C4-2B (cell line): ENCODE data around the gene SLC39A1.

ENCODE experiments used
- CTCF ChIP-seq: fragments of 450-650 bp; conservative IDR thresholded peaks from 2 replicates; pipeline ENCODE4 v1.5.1; 2017; ENCODE audit warnings: mild to moderate bottlenecking
- ZFX ChIP-seq: fragments of 450-650 bp; IDR thresholded peaks from 2 replicates; pipeline ENCODE4 v1.6.1; 2017

- TF ChIP-seq CTCF (no peak), ZFX (no peak)
These were observed 42.8 kb upstream of the SLC39A1 start for GRCh38 chr1:154006136-154006535.
